Panc1 (cell line): ENCODE results near the gene ADARB2. TPM values are rescaled to one million over a fixed set of nuclear protein-coding genes. Genes with fewer than 3 reads are reported as not detected.

Experiments used
- ATAC-seq: fragments of 200-7000 bp; cut with Tn5 transposase; 2 replicates; pipeline ENCODE4 v1.9.1; 2020; ENCODE audit warnings: mild to moderate bottlenecking, moderate library complexity
- BruUV-seq: library from RNA; stranded (reverse); fragments of 400-500 nt; replicated peaks from 2 replicates; lab custom pipeline; 2021; lab: Mats Ljungman, UMichigan
- CTCF ChIA-PET: fragments of 300-600 bp; sonication (Branson Sonifier 250); formaldehyde crosslinking; loops from one replicate; lab custom pipeline; 2022; ENCODE audit warnings: antibody characterized with exemption; lab: Charles Lee
- POLR2A ChIA-PET: fragments of 300-600 bp; sonication (Branson Sonifier 250); formaldehyde crosslinking; loops from one replicate; lab custom pipeline; 2022; ENCODE audit warnings: antibody characterized with exemption; lab: Charles Lee
- DNase-seq: peaks from one replicate; pipeline ENCODE4 v3.0.0-alpha.2; 2010; ENCODE audit warnings: low read depth, low spot score
- H3K27ac ChIP-seq: 2 replicates; pipeline ENCODE4 v1.5.1; 2011; ENCODE audit warnings: mild to moderate bottlenecking, low read length, inconsistent platforms
- H3K27me3 ChIP-seq: fragments of 200-500 bp; sonication (Bioruptor generic); 2 replicates; pipeline ENCODE4 v1.6.0; 2014; ENCODE audit warnings: low read length, inconsistent platforms; ENCODE audit not compliant: control insufficient read depth, insufficient read depth
- H3K36me3 ChIP-seq: fragments of 200-500 bp; sonication (Bioruptor generic); 2 replicates; pipeline ENCODE4 v1.5.1; 2014; ENCODE audit warnings: inconsistent platforms, mild to moderate bottlenecking, low read length, moderate library complexity; ENCODE audit not compliant: control insufficient read depth, insufficient read depth
- H3K4me1 ChIP-seq: 2 replicates; pipeline ENCODE4 v1.5.1; 2011; ENCODE audit warnings: inconsistent platforms, mild to moderate bottlenecking, low read length, moderate library complexity; ENCODE audit not compliant: control insufficient read depth, insufficient read depth
- H3K4me3 ChIP-seq, 2 experiments: 2 replicates each; pipeline ENCODE4 v1.5.1; 2011 to 2012; ENCODE audit warnings: low read depth in 2 of 2, low read length in 2 of 2, mild to moderate bottlenecking in 2 of 2, inconsistent platforms in 1 of 2, moderate library complexity in 1 of 2
- H3K9me3 ChIP-seq: fragments of 200-500 bp; sonication (Bioruptor generic); 2 replicates; pipeline ENCODE4 v1.5.1; 2014; ENCODE audit warnings: low read depth, mild to moderate bottlenecking, inconsistent platforms, low read length, moderate library complexity; ENCODE audit not compliant: control insufficient read depth, insufficient read depth
- POLR2AphosphoS5 ChIP-seq: IDR thresholded peaks from 2 replicates; pipeline ENCODE4 v1.6.1; 2012; ENCODE audit warnings: mild to moderate bottlenecking, low read depth, low read length, moderate library complexity
- SIN3A ChIP-seq: IDR thresholded peaks from 2 replicates; pipeline ENCODE4 v1.6.1; 2012; ENCODE audit warnings: low read depth, mild to moderate bottlenecking, low read length, moderate library complexity, borderline replicate concordance; ENCODE audit not compliant: insufficient read depth
- TCF7L2 ChIP-seq: IDR thresholded peaks from 2 replicates; pipeline ENCODE4 v1.6.1; 2011; ENCODE audit warnings: mild to moderate bottlenecking, low read depth, low read length, inconsistent platforms
- in situ Hi-C: cut with HindIII; loops from 2 replicates; pipeline ENCODE4 v1.10.0; 2016; ENCODE audit warnings: low sequenced_read_pairs, low pct_unique_long_range_greater_than_20kb
- intact Hi-C: fragments of 100-400 bp; cut with micrococcal nuclease; formaldehyde crosslinking; loops from one replicate; pipeline ENCODE4 v1.10.0; 2022; ENCODE audit not compliant: unreplicated experiment
- total RNA-seq: library from RNA; stranded (reverse); gene quantifications from one replicate; pipeline ENCODE4 v1.2.1, GENCODE V29; 2021; ENCODE audit not compliant: unreplicated experiment
- TF ChIP-seq, protein P1 (sequence below), 2 experiments: IDR thresholded peaks; 2 replicates each; pipeline ENCODE4 v1.6.1; 2011 to 2012; ENCODE audit warnings: low read depth in 2 of 2, control low read depth in 1 of 2, low read length in 1 of 2, mild to moderate bottlenecking in 1 of 2, moderate library complexity in 1 of 2; ENCODE audit not compliant: insufficient read depth in 1 of 2
- TF ChIP-seq, protein P2 (sequence below): fragments of 450-650 bp; IDR thresholded peaks from 2 replicates; pipeline ENCODE4 v1.5.1; 2017; ENCODE audit warnings: mild to moderate bottlenecking

The ADARB2 gene
- total RNA-seq, 1 experiment from 2014 or later = 0.31 TPM

DNA sequence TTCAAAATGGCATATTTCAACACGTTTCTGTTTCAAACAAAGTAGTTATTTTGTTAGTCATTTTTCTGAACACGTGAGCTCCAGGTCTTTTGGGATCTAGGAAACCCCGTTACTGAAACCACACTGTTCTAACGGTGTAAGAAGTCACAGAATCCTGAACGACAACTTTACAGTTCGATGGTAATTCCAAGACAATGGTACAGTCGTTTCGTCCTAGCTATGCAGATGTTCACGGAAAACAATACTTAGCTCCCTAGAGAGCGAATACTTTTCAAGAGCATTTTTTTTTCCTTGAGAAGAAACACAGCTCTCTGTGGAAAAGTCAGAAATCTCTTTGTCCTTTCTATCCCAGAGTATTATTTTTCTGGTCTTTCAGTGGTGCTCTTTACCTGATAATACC lies 254.1 kb downstream of the ADARB2 start:
- H3K27me3 ChIP-seq = peaks cover 5% of the 10 kb centered on the region
- intact Hi-C loops = no loop called here
- ChIA-PET POLR2A (no interaction called here), CTCF (no interaction called here)
- no peaks in the 10 kb centered on the region for H3K4me1 ChIP-seq
- H3K36me3 ChIP-seq = no peaks in the 10 kb centered on the region
- DNase-seq (no peak), ATAC-seq (no peak)
- no TSS peak for BruUV-seq
- no peaks in the 10 kb centered on the region for H3K9me3 ChIP-seq
- H3K4me3 ChIP-seq = no peak overlapping the region
- TF ChIP-seq TCF7L2 (no peak), POLR2AphosphoS5 (no peak), SIN3A (no peak)
- TF ChIP-seq, protein P1, sequence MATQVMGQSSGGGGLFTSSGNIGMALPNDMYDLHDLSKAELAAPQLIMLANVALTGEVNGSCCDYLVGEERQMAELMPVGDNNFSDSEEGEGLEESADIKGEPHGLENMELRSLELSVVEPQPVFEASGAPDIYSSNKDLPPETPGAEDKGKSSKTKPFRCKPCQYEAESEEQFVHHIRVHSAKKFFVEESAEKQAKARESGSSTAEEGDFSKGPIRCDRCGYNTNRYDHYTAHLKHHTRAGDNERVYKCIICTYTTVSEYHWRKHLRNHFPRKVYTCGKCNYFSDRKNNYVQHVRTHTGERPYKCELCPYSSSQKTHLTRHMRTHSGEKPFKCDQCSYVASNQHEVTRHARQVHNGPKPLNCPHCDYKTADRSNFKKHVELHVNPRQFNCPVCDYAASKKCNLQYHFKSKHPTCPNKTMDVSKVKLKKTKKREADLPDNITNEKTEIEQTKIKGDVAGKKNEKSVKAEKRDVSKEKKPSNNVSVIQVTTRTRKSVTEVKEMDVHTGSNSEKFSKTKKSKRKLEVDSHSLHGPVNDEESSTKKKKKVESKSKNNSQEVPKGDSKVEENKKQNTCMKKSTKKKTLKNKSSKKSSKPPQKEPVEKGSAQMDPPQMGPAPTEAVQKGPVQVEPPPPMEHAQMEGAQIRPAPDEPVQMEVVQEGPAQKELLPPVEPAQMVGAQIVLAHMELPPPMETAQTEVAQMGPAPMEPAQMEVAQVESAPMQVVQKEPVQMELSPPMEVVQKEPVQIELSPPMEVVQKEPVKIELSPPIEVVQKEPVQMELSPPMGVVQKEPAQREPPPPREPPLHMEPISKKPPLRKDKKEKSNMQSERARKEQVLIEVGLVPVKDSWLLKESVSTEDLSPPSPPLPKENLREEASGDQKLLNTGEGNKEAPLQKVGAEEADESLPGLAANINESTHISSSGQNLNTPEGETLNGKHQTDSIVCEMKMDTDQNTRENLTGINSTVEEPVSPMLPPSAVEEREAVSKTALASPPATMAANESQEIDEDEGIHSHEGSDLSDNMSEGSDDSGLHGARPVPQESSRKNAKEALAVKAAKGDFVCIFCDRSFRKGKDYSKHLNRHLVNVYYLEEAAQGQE (IDR thresholded peaks at IDR 0.05; ENCODE audit: insufficient read depth in 1 of 2, low read depth in 2 of 2, low read length in 1 of 2) = no peak
- TF ChIP-seq, protein P2, sequence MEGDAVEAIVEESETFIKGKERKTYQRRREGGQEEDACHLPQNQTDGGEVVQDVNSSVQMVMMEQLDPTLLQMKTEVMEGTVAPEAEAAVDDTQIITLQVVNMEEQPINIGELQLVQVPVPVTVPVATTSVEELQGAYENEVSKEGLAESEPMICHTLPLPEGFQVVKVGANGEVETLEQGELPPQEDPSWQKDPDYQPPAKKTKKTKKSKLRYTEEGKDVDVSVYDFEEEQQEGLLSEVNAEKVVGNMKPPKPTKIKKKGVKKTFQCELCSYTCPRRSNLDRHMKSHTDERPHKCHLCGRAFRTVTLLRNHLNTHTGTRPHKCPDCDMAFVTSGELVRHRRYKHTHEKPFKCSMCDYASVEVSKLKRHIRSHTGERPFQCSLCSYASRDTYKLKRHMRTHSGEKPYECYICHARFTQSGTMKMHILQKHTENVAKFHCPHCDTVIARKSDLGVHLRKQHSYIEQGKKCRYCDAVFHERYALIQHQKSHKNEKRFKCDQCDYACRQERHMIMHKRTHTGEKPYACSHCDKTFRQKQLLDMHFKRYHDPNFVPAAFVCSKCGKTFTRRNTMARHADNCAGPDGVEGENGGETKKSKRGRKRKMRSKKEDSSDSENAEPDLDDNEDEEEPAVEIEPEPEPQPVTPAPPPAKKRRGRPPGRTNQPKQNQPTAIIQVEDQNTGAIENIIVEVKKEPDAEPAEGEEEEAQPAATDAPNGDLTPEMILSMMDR = no peak
- no peak overlapping the region for H3K27ac ChIP-seq
- in situ Hi-C loops = no loop called here

DNA sequence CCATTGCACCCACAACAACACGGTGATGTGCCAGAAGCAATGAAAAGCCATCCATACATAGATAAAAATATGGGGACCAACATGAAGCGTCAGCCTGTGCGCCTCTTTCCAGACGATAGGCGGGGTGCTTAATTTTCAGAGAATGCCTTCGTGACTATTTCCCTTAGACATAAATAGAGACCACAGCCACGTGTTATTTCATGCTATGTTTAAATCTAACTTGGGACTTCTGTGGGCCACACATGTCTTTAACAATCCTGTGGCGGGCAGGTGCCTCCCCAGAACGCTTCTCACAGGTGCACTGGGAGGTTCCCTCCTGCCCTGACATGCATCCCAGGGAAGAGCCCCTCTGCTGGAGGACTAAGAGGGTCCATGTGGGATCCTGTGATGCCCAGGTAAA lies 259.7 kb downstream of the ADARB2 start:
- Histone ChIP-seq H3K9me3 (no peaks in the 10 kb centered on the region), H3K36me3 (no peaks in the 10 kb centered on the region), H3K27ac (no peak overlapping the region), H3K4me3 (no peak overlapping the region), H3K27me3 (peaks cover 3% of the 10 kb centered on the region; the same call in 1 of the 2 replicates), H3K4me1 (no peaks in the 10 kb centered on the region)
- in situ Hi-C loops (no loop called here), intact Hi-C loops (no loop called here)
- TF ChIP-seq, protein P2 = no peak
- TF ChIP-seq SIN3A (no peak), POLR2AphosphoS5 (no peak), TCF7L2 (no peak)
- TF ChIP-seq, protein P1 (IDR thresholded peaks at IDR 0.05; ENCODE audit: insufficient read depth in 1 of 2, low read depth in 2 of 2, low read length in 1 of 2) = no peak
- ChIA-PET CTCF (no interaction called here), POLR2A (no interaction called here)
- BruUV-seq = no TSS peak
- ATAC-seq = no peak
- DNase-seq = no peak
